Measurements from ENCODE around the gene BCL2L12.

DNA sequence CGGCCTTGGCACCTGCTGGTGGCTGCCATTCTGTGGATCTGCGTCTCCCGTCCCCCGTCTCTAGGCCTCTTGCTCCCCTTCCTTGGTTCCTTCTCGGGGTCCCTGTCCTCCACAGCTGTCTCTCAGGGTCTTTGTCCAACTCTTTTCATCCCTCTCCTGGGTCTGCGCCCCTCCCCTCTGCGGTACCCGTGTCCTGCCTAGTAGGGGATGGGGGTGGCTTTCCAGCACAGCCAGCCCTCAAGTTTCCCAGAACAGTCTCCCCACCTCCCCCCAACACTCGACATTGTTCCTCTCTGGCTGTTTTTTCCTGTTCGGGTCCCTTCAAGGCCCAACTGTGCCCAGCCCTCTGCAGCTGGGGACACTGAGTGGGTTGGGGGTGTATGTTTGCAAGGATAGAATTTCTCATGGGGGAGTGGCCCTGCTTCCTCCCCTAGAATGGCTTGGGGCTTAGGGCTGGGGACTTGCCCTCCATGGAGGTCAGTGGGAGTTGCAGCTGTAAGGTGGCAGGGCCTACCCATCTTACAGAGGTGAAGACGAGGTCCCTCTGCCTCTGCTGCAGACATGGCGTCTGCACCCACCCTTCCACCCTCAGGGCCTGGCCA lies 22.9 kb downstream of the BCL2L12 start:
- TF ChIP-seq, protein P1, sequence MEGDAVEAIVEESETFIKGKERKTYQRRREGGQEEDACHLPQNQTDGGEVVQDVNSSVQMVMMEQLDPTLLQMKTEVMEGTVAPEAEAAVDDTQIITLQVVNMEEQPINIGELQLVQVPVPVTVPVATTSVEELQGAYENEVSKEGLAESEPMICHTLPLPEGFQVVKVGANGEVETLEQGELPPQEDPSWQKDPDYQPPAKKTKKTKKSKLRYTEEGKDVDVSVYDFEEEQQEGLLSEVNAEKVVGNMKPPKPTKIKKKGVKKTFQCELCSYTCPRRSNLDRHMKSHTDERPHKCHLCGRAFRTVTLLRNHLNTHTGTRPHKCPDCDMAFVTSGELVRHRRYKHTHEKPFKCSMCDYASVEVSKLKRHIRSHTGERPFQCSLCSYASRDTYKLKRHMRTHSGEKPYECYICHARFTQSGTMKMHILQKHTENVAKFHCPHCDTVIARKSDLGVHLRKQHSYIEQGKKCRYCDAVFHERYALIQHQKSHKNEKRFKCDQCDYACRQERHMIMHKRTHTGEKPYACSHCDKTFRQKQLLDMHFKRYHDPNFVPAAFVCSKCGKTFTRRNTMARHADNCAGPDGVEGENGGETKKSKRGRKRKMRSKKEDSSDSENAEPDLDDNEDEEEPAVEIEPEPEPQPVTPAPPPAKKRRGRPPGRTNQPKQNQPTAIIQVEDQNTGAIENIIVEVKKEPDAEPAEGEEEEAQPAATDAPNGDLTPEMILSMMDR (IDR thresholded peaks at IDR 0.05): no peak
- TF ChIP-seq POLR2A (IDR thresholded peaks at IDR 0.05): no peak
- TF ChIP-seq EP300 (IDR thresholded peaks at IDR 0.05): no peak

Measured in suprapubic skin (tissue), 3 donors.